Neural crest cell (in vitro differentiated cells): Measurements from ENCODE around the gene ADIPOQ. TPM values are rescaled to one million over a fixed set of nuclear protein-coding genes. Genes with fewer than 3 reads are reported as not detected.
"Not testable (repeated sequence)": the region's sequence is repeated elsewhere in the genome, so short reads cannot be mapped to it uniquely, and the experiment has no call there.

ENCODE experiments used
- DNase-seq: peaks from one replicate; pipeline ENCODE4 v3.0.0; 2021; ENCODE audit warnings: low read depth, mixed read lengths, low spot score
- H3K27ac Mint-ChIP-seq: one replicate; pipeline ENCODE4 v1.8.0; 2021; ENCODE audit warnings: mild to moderate bottlenecking, mixed read lengths; ENCODE audit not compliant: unreplicated experiment
- H3K27me3 Mint-ChIP-seq: 2 replicates; pipeline ENCODE4 v1.8.0; 2021; ENCODE audit warnings: low read depth, mild to moderate bottlenecking, mixed read lengths
- H3K36me3 Mint-ChIP-seq: 2 replicates; pipeline ENCODE4 v1.8.0; 2021; ENCODE audit warnings: low read depth, mild to moderate bottlenecking, mixed read lengths
- H3K4me1 Mint-ChIP-seq: 2 replicates; pipeline ENCODE4 v1.8.0; 2021; ENCODE audit warnings: mixed read lengths
- H3K4me3 Mint-ChIP-seq: one replicate; pipeline ENCODE4 v1.8.0; 2021; ENCODE audit warnings: mild to moderate bottlenecking, mixed read lengths
- H3K9me3 Mint-ChIP-seq: 2 replicates; pipeline ENCODE4 v1.8.0; 2021; ENCODE audit warnings: mixed read lengths
- total RNA-seq: library from RNA; stranded (reverse); gene quantifications from 2 replicates; pipeline ENCODE4 v1.2.1, GENCODE V29; 2021
- TF ChIP-seq, protein P1 (sequence below): fragments of 200-600 bp; sonication (generic); conservative IDR thresholded peaks from 2 replicates; pipeline ENCODE4 v1.5.0; 2021; ENCODE audit warnings: antibody characterized with exemption, mild to moderate bottlenecking

Gene ADIPOQ
- total RNA-seq, 1 donor from 2014 or later = not detected

GRCh38 chr3:186806089-186807055 is 36.1 kb upstream of the ADIPOQ start, which contains the start of gene RFC4:
Gene RFC4, minus strand, starts transcription at chr3:186806482. Its CDS starts 1,769 bp downstream, at chr3:186804713.
- peak within 1 kb of the TSS; percentile 98 for H3K4me3 Mint-ChIP-seq
- DNase-seq = peak; percentile 72

DNA sequence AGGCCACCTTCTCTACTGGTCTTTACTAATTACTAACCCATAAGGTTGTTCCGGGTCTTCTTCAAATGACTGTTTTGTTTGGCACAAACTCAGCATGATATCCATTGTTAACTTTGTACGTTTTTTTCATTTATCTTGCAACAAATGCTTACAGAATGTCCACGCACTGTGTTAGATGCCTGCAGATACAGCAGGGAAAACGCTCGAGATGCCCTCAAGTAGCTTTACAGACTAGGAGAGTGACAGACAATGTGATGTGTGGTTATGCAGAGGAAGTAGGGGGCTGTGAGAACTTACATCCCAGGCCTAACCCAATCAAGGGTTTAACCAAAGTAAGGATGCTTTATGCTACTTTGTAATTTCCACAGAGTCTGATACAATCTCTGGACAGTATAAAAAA is 35.3 kb upstream of the ADIPOQ start:
- peaks cover 6% of the 10 kb centered on the region for H3K36me3 Mint-ChIP-seq
- no peak overlapping the region for H3K27ac Mint-ChIP-seq
- H3K27me3 Mint-ChIP-seq = no peaks in the 10 kb centered on the region
- no peaks in the 10 kb centered on the region for H3K9me3 Mint-ChIP-seq
- TF ChIP-seq, protein P1, sequence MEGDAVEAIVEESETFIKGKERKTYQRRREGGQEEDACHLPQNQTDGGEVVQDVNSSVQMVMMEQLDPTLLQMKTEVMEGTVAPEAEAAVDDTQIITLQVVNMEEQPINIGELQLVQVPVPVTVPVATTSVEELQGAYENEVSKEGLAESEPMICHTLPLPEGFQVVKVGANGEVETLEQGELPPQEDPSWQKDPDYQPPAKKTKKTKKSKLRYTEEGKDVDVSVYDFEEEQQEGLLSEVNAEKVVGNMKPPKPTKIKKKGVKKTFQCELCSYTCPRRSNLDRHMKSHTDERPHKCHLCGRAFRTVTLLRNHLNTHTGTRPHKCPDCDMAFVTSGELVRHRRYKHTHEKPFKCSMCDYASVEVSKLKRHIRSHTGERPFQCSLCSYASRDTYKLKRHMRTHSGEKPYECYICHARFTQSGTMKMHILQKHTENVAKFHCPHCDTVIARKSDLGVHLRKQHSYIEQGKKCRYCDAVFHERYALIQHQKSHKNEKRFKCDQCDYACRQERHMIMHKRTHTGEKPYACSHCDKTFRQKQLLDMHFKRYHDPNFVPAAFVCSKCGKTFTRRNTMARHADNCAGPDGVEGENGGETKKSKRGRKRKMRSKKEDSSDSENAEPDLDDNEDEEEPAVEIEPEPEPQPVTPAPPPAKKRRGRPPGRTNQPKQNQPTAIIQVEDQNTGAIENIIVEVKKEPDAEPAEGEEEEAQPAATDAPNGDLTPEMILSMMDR = no peak
- peak overlapping the region; percentile 98 for H3K4me3 Mint-ChIP-seq
- peaks cover 22% of the 10 kb centered on the region for H3K4me1 Mint-ChIP-seq
- DNase-seq = no peak

More at GRCh38 chr3:186806089-186807055, 36.1 kb upstream of the ADIPOQ start, which contains the start of gene RFC4:
- no peaks in the 10 kb centered on the region for H3K9me3 Mint-ChIP-seq
- no peaks in the 10 kb centered on the region for H3K27me3 Mint-ChIP-seq
- peaks cover 22% of the 10 kb centered on the region for H3K4me1 Mint-ChIP-seq
- TF ChIP-seq, protein P1 = no peak
- H3K27ac Mint-ChIP-seq = peak within 1 kb of the TSS; percentile 98
- peaks cover 6% of the 10 kb centered on the region for H3K36me3 Mint-ChIP-seq

- H3K4me3 Mint-ChIP-seq = no peak overlapping the region
- peaks cover 7% of the 10 kb centered on the region for H3K27me3 Mint-ChIP-seq
- no peak for DNase-seq
- TF ChIP-seq, protein P1 = no peak
- H3K36me3 Mint-ChIP-seq = no peaks in the 10 kb centered on the region
- peaks cover 11% of the 10 kb centered on the region for H3K4me1 Mint-ChIP-seq
- no peak overlapping the region for H3K27ac Mint-ChIP-seq
- no peaks in the 10 kb centered on the region for H3K9me3 Mint-ChIP-seq
Measured at GRCh38 chr3:186810336-186810996, 32.0 kb upstream of the ADIPOQ start.

DNA sequence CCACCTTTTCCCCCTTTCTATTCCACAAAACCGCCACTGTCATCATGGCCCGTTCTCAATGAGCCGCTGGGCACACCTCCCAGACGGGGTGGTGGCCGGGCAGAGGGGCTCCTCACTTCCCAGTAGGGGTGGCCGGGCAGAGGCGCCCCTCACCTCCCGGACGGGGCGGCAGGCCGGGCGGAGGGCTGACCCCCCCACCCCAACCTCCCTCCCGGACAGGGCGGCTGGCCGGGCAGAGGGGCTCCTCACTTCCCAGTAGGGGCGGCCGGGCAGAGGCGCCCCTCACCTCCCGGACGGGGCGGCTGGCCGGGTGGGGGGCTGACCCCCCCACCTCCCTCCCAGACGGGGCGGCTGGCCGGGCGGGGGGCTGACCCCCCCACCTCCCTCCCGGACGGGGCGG is 31.2 kb upstream of the ADIPOQ start:
- not testable (repeated sequence) for H3K4me1 Mint-ChIP-seq, H3K9me3 Mint-ChIP-seq, H3K27ac Mint-ChIP-seq, DNase-seq, H3K36me3 Mint-ChIP-seq, H3K27me3 Mint-ChIP-seq, H3K4me3 Mint-ChIP-seq

- H3K27ac Mint-ChIP-seq = no peak overlapping the region
- no peak overlapping the region for H3K4me3 Mint-ChIP-seq
- no peaks in the 10 kb centered on the region for H3K4me1 Mint-ChIP-seq
- no peak for DNase-seq
- H3K9me3 Mint-ChIP-seq = no peaks in the 10 kb centered on the region
- H3K27me3 Mint-ChIP-seq = peaks cover 7% of the 10 kb centered on the region
- TF ChIP-seq, protein P1 = no peak
- H3K36me3 Mint-ChIP-seq = no peaks in the 10 kb centered on the region
Measured at GRCh38 chr3:186814100-186814499, 28.4 kb upstream of the ADIPOQ start.

DNA sequence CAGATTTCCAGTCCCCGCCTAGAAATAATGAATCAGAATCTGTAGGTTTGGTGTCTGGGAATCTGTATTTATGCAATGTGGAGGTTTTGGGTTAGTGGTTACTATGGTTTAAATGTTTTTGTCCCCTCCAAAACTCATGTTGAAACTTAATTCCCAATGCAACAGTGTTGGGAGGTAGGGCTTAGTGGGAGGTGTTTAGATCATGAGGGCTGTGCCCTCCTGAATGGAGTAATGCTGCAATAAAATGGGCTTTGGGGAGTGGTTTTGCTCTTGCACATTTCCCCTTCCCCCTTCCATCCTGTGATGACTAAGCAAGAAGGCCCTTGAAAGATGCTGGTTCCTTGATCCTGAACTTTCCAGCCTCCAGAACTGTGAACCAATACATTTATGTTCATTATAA is 27.1 kb upstream of the ADIPOQ start:
- Mint-ChIP-seq H3K27me3 (peaks cover 7% of the 10 kb centered on the region), H3K27ac (no peak overlapping the region), H3K4me1 (no peaks in the 10 kb centered on the region), H3K9me3 (no peaks in the 10 kb centered on the region), H3K4me3 (no peak overlapping the region), H3K36me3 (no peaks in the 10 kb centered on the region)
- no peak for DNase-seq
- TF ChIP-seq, protein P1 = no peak
